Ureter (tissue), 1 donor: Measurements from ENCODE around the gene FUT7. TPM values are rescaled to one million over a fixed set of nuclear protein-coding genes. Genes with fewer than 3 reads are reported as not detected.

Source experiments
- DNase-seq: peaks from one replicate; pipeline ENCODE4 v3.0.0-alpha.2; 2020; ENCODE audit warnings: low spot score
- total RNA-seq: library from RNA; stranded (reverse); gene quantifications from one replicate; pipeline ENCODE4 v1.2.4, GENCODE V29; 2023
- donor health status: DM: yes; HTN: yes; CAD: no.

The FUT7 gene
- total RNA-seq, 1 donor from 2014 or later = not detected

- DNase-seq = no peak
Measured at GRCh38 chr9:137018761-137019559, 12.9 kb downstream of the FUT7 start.

- DNase-seq = no peak
Measured at GRCh38 chr9:137017791-137018497, 13.9 kb downstream of the FUT7 start.

- DNase-seq = no peak
Measured at GRCh38 chr9:137017071-137017470, 14.8 kb downstream of the FUT7 start.

- DNase-seq = no peak
Measured at GRCh38 chr9:137016436-137016835, 15.5 kb downstream of the FUT7 start.

- no peak for DNase-seq
Measured at GRCh38 chr9:137015976-137016375, 15.9 kb downstream of the FUT7 start.

GRCh38 chr9:137015540-137015930 lies 16.4 kb downstream of the FUT7 start:
- no peak for DNase-seq

GRCh38 chr9:137014776-137015539 lies 16.9 kb downstream of the FUT7 start:
- no peak for DNase-seq

- no peak for DNase-seq
Measured at GRCh38 chr9:137014166-137014565, 17.7 kb downstream of the FUT7 start.

GRCh38 chr9:137013571-137013940 lies 18.3 kb downstream of the FUT7 start:
- no peak for DNase-seq

GRCh38 chr9:137012694-137013570 lies 19.0 kb downstream of the FUT7 start:
- no peak for DNase-seq

- DNase-seq = no peak
Measured at GRCh38 chr9:137011907-137012675, 19.8 kb downstream of the FUT7 start.

- DNase-seq = no peak
Measured at GRCh38 chr9:137011156-137011555, 20.7 kb downstream of the FUT7 start.

- DNase-seq = no peak
Measured at GRCh38 chr9:137009938-137010732, 21.8 kb downstream of the FUT7 start.

- DNase-seq = no peak
Measured at GRCh38 chr9:137009217-137009616, 22.7 kb downstream of the FUT7 start.

- no peak for DNase-seq
Measured at GRCh38 chr9:137008312-137008711, 23.6 kb downstream of the FUT7 start.

- no peak for DNase-seq
Measured at GRCh38 chr9:137007816-137008270, 24.0 kb downstream of the FUT7 start.

GRCh38 chr9:137007108-137007815 lies 24.6 kb downstream of the FUT7 start:
- no peak for DNase-seq

- DNase-seq = no peak
Measured at GRCh38 chr9:137006116-137007003, 25.5 kb downstream of the FUT7 start.
